ENCODE measurements around the gene SCD. TPM values are rescaled to one million over a fixed set of nuclear protein-coding genes. Genes with fewer than 3 reads are reported as not detected.

The SCD gene
- total and polyA plus RNA-seq, 2 of the 13 experiments (the other 11 are each of a cell fraction or from before 2014, with no cell fraction given), result 492 to 512 TPM

DNA sequence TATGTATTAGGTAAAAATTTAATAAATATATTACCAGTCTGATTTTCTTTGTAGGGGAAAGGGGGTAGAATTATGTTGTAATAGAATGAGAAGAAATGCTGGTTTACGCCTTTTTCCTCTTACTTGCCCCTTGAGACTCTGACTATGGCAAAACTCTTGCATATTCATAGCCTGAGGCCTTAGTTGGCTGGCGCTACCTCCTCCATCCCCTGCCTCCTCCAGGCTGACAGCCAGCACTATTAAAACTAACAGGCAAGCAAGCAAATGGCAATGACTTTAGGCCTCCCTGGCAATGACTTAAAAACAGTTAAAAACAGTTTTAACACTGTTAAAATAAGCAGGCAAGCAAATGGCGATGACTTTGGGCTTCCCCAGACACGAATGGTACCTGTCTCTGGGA, 31.4 kb upstream of the SCD start (continued):
- TF ChIP-seq, protein P1, sequence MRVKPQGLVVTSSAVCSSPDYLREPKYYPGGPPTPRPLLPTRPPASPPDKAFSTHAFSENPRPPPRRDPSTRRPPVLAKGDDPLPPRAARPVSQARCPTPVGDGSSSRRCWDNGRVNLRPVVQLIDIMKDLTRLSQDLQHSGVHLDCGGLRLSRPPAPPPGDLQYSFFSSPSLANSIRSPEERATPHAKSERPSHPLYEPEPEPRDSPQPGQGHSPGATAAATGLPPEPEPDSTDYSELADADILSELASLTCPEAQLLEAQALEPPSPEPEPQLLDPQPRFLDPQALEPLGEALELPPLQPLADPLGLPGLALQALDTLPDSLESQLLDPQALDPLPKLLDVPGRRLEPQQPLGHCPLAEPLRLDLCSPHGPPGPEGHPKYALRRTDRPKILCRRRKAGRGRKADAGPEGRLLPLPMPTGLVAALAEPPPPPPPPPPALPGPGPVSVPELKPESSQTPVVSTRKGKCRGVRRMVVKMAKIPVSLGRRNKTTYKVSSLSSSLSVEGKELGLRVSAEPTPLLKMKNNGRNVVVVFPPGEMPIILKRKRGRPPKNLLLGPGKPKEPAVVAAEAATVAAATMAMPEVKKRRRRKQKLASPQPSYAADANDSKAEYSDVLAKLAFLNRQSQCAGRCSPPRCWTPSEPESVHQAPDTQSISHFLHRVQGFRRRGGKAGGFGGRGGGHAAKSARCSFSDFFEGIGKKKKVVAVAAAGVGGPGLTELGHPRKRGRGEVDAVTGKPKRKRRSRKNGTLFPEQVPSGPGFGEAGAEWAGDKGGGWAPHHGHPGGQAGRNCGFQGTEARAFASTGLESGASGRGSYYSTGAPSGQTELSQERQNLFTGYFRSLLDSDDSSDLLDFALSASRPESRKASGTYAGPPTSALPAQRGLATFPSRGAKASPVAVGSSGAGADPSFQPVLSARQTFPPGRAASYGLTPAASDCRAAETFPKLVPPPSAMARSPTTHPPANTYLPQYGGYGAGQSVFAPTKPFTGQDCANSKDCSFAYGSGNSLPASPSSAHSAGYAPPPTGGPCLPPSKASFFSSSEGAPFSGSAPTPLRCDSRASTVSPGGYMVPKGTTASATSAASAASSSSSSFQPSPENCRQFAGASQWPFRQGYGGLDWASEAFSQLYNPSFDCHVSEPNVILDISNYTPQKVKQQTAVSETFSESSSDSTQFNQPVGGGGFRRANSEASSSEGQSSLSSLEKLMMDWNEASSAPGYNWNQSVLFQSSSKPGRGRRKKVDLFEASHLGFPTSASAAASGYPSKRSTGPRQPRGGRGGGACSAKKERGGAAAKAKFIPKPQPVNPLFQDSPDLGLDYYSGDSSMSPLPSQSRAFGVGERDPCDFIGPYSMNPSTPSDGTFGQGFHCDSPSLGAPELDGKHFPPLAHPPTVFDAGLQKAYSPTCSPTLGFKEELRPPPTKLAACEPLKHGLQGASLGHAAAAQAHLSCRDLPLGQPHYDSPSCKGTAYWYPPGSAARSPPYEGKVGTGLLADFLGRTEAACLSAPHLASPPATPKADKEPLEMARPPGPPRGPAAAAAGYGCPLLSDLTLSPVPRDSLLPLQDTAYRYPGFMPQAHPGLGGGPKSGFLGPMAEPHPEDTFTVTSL (CRISPR knock-in tag; IDR thresholded peaks at IDR 0.05; ENCODE audit: borderline replicate concordance), result no peak
- no peak for TF ChIP-seq ZBTB7A (CRISPR knock-in tag; IDR thresholded peaks at IDR 0.05)
- TF ChIP-seq ZNF777 (CRISPR knock-in tag; IDR thresholded peaks at IDR 0.05), result no peak
- TF ChIP-seq ZNF235 (CRISPR knock-in tag; IDR thresholded peaks at IDR 0.05; ENCODE audit: borderline replicate concordance), result no peak
- TF ChIP-seq RFXAP (CRISPR knock-in tag; IDR thresholded peaks at IDR 0.05; ENCODE audit: borderline replicate concordance), result no peak
- no peak for TF ChIP-seq SP1 (IDR thresholded peaks at IDR 0.05)
- no peak for TF ChIP-seq SP1 (CRISPR knock-in tag; IDR thresholded peaks at IDR 0.05)
- no peak for TF ChIP-seq FOSL2 (CRISPR knock-in tag; IDR thresholded peaks at IDR 0.05)
- TF ChIP-seq, protein P2, sequence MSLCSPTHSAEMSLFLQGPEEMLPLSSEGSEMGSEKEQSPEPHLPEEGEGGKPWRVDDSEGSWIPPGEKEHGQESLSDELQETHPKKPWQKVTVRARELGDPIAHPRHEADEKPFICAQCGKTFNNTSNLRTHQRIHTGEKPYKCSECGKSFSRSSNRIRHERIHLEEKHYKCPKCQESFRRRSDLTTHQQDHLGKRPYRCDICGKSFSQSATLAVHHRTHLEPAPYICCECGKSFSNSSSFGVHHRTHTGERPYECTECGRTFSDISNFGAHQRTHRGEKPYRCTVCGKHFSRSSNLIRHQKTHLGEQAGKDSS (CRISPR knock-in tag; IDR thresholded peaks at IDR 0.05; ENCODE audit: borderline replicate concordance, low read depth), result no peak
